Thymus (tissue), 11 donors: Measurements from ENCODE around the gene KCNMA1. TPM values are rescaled to one million over a fixed set of nuclear protein-coding genes. Genes with fewer than 3 reads are reported as not detected.

Experiments
- DNase-seq, 9 donors: peaks; one replicate each; pipeline ENCODE4 v3.0.0-alpha.2; 2013; ENCODE audit warnings: low spot score in 9 of 9, low read depth in 6 of 9, missing footprints in 1 of 9
- H3K27ac ChIP-seq, 2 donors: one replicate each; pipeline ENCODE4 v1.5.1; 2013; ENCODE audit warnings: control low read depth in 1 of 2, low read depth in 1 of 2, low read length in 1 of 2, mild to moderate bottlenecking in 1 of 2, moderate library complexity in 1 of 2
- H3K27me3 ChIP-seq, 2 donors: one replicate each; pipeline ENCODE4 v1.5.1; 2013; ENCODE audit warnings: low read length in 1 of 2; ENCODE audit not compliant: control insufficient read depth in 2 of 2, insufficient read depth in 1 of 2
- H3K36me3 ChIP-seq, 2 donors: one replicate each; pipeline ENCODE4 v1.5.1; 2013; ENCODE audit warnings: low read length in 1 of 2, mild to moderate bottlenecking in 1 of 2, moderate library complexity in 1 of 2; ENCODE audit not compliant: control insufficient read depth in 2 of 2, insufficient read depth in 2 of 2
- H3K4me1 ChIP-seq, 2 donors: one replicate each; pipeline ENCODE4 v1.5.1; 2013; ENCODE audit warnings: low read length in 2 of 2; ENCODE audit not compliant: control insufficient read depth in 2 of 2, insufficient read depth in 2 of 2
- H3K4me3 ChIP-seq, 2 donors: one replicate each; pipeline ENCODE4 v1.5.1; 2013; ENCODE audit warnings: low read length in 2 of 2, control low read depth in 1 of 2, mild to moderate bottlenecking in 1 of 2
- H3K9me3 ChIP-seq, 2 donors: one replicate each; pipeline ENCODE4 v1.5.1; 2013; ENCODE audit warnings: low read length in 1 of 2, mild to moderate bottlenecking in 1 of 2; ENCODE audit not compliant: control insufficient read depth in 2 of 2, insufficient read depth in 1 of 2
- WGBS: extraction: QIAGEN DNeasy Blood & Tissue Kit; methylation state at CpG from one replicate; pipeline ENCODE4 v1.1.7; 2013; 5-methylcytosine and 5-hydroxymethylcytosine counted together
- polyA plus RNA-seq: library from polyadenylated mRNA; stranded (reverse); fragments of 200-250 nt; gene quantifications from one replicate; pipeline ENCODE4 v1.2.3, GENCODE V29; 2013
- total RNA-seq: library from RNA; stranded (reverse); fragments of 120-200 nt; gene quantifications from one replicate; pipeline ENCODE4 v1.2.4, GENCODE V29; 2013
- donor health status: healthy.

KCNMA1 gene
- total and polyA plus RNA-seq, 2 donors = 1.9 to 12.9 TPM

DNA sequence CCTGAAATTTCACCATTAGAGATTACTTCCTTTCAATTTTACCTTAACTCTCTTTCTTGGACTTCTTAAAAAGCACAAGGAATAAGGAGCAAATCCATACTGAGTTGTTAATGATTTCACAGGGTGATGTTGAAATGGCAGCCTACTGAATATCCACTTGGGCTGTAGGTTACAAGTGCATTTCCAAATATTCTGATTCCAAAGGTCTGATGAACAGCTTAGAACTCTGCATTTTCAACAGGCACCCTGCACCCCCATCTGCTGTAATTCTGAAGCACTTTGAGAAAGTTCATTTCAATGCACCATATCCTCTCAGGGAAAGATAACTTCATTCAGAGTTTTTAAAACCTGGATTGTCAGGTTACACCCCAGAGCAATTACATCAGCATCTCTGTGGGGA lies 368.4 kb downstream of the KCNMA1 start:
- H3K27me3 ChIP-seq = no peaks in the 10 kb centered on the region
- no peak overlapping the region for H3K27ac ChIP-seq
- H3K4me3 ChIP-seq = no peak overlapping the region
- H3K4me1 ChIP-seq = peaks cover 6% of the 10 kb centered on the region in 2 donors
- no peaks in the 10 kb centered on the region for H3K9me3 ChIP-seq
- DNase-seq = no peak
- no peaks in the 10 kb centered on the region for H3K36me3 ChIP-seq

DNA sequence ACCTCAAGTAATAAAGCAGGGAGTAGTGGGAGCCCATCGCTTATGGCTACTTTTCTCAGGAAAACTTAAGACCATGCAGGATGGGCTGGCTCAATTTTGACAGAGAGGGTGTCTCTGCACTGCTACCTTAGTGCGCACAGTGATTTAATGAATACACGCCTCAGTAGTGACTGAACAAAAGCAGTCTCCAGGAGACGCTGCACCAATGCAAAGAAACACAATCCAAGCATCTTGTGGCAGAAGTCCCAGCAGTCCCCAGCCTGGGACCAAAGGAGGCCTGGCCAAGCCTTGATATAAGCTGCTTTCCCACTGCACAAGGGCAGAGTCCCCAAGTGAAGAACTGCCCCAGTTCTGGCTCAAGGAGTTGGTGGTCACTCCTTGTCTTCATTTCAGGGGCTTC lies 368.9 kb downstream of the KCNMA1 start:
- Histone ChIP-seq H3K36me3 (no peaks in the 10 kb centered on the region), H3K4me3 (no peak overlapping the region), H3K4me1 (peaks cover 8 to 11% of the 10 kb centered on the region in 2 donors), H3K9me3 (no peaks in the 10 kb centered on the region), H3K27ac (no peak overlapping the region), H3K27me3 (no peaks in the 10 kb centered on the region)
- WGBS = 96% methylated on average over 4 of the region's 4 CpGs
- no peak for DNase-seq

DNA sequence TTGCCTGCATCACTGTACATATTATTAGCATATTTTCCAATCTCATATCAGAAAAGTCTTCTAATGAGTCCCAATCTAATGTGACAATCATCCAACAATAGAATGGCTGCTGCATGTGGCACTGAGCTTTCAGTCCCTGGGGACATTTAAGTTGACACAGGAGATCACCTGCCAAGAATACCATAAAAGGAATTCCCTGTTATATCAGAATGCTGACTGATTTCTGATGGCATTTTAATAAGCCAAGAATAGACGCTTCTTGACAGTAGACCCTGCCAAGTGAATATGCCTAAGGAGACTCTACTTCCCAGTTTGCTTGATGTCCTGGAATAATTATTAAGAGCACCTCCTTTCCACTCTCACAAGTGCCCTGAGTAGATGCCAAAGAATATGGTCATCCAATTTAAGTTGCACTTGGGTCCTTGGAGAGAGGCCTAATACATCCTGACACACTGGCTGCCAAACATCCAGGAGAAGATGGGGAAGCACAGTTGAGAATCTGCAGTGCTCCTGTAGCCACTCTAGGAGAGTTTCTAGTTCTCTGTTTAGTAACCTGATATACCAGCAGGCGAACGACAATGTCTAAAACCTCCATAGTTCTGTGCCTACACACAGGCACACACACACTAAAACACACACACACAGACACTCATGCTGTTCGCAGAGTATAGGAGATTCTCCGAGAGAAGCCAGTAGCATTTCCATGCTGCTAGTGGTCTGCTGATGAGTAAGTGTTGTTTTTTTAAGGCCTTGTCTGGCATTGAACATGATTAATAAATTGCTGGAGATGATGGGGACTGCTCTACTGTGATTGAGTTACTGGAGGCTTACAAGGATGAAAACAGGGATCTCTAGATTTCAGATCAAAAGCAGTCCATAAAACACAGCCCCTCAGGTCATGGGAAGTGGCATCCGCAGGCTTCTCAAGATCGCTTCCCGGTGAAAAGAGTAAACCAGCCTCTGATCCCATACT lies 369.6 kb downstream of the KCNMA1 start:
- WGBS = 96% methylated on average over 8 of the region's 8 CpGs
- Histone ChIP-seq H3K4me1 (peaks cover 8 to 14% of the 10 kb centered on the region in 2 donors), H3K36me3 (no peaks in the 10 kb centered on the region), H3K9me3 (no peaks in the 10 kb centered on the region), H3K4me3 (no peak overlapping the region), H3K27me3 (no peaks in the 10 kb centered on the region), H3K27ac (no peak overlapping the region)
- no peak for DNase-seq

DNA sequence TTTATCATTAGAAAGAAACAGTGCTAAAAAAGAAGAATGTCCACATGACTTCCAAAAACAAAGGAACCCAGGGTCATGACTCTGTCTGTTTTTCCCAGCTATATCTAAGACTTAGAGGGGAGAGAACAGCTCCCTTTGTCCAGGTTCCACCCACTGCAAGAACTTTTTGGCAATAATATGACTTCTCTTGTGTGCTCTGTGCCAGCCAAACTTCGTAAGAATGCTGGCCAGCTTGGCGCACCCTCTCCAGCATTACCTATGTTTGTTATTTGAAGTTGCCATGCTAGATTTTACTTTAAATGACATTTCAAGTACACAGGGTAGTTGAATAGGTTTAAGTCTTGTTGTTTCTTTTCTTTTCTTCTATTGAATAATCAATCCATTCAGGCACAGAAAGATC lies 371.4 kb downstream of the KCNMA1 start:
- H3K27ac ChIP-seq = no peak overlapping the region
- H3K4me3 ChIP-seq = no peak overlapping the region
- no peaks in the 10 kb centered on the region for H3K36me3 ChIP-seq
- no peaks in the 10 kb centered on the region for H3K27me3 ChIP-seq
- no peak for DNase-seq
- WGBS = 97% methylated on average over 2 of the region's 2 CpGs
- no peaks in the 10 kb centered on the region for H3K9me3 ChIP-seq
- H3K4me1 ChIP-seq = peaks cover 8 to 14% of the 10 kb centered on the region in 2 donors

DNA sequence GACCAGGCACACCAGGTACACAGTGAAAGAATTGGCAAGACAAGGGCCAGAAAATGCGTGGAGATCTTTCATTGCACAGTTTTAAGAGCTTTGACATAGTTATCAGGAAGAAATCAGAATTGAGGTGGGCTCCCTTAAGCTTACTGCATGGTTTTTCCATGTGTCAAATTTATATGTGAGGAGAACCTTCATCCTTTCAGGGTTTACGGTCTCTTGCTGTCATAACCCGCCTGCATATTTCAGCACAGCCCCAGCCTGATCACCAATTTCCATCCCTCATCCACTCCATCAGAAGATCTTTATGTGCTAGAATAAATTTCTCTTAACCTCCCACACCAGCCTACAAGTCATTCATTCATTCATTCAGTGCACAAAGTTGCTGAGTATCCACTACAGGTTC lies 373.1 kb downstream of the KCNMA1 start:
- H3K27ac ChIP-seq = peak overlapping the region; percentile 1 to 22
- H3K4me1 ChIP-seq = peaks cover 8 to 14% of the 10 kb centered on the region in 2 donors
- no peaks in the 10 kb centered on the region for H3K36me3 ChIP-seq
- H3K27me3 ChIP-seq = no peaks in the 10 kb centered on the region
- no peak for DNase-seq
- H3K4me3 ChIP-seq = no peak overlapping the region
- H3K9me3 ChIP-seq = no peaks in the 10 kb centered on the region
- 18% methylated on average over 3 of the region's 3 CpGs for WGBS

DNA sequence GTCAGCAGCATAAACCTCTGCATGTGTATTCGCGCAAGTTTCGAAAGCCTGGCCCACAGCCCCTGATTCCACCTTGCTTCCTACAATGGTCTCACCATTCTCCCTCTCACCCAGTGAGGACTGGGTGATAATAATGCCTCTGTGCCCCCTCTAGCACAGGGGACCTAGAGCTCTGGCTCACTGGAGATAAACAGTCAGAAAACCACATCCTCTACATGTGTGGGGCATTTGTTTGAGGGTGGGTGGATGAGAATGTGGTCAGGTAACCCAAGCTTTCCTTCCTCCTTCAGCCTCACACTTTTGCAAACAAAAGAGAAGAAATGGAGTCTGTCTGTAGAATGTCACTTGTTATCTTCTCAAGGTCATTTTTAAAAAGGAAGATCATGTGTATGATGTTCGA lies 373.5 kb downstream of the KCNMA1 start:
- no peaks in the 10 kb centered on the region for H3K36me3 ChIP-seq
- H3K9me3 ChIP-seq = no peaks in the 10 kb centered on the region
- no peak overlapping the region for H3K4me3 ChIP-seq
- peaks cover 8 to 14% of the 10 kb centered on the region in 2 donors for H3K4me1 ChIP-seq
- peak overlapping the region in 1 of 2 donors; percentile 22 for H3K27ac ChIP-seq
- H3K27me3 ChIP-seq = no peaks in the 10 kb centered on the region
- 11% methylated on average over 4 of the region's 4 CpGs for WGBS
- peak in 6 of 9 donors; percentile 9 to 71 (median 22) for DNase-seq

- no peaks in the 10 kb centered on the region for H3K27me3 ChIP-seq
- WGBS = 64% methylated on average over 4 of the region's 4 CpGs
- H3K4me1 ChIP-seq = peaks cover 8 to 14% of the 10 kb centered on the region in 2 donors
- H3K36me3 ChIP-seq = no peaks in the 10 kb centered on the region
- H3K4me3 ChIP-seq = no peak overlapping the region
- no peaks in the 10 kb centered on the region for H3K9me3 ChIP-seq
- no peak overlapping the region for H3K27ac ChIP-seq
- DNase-seq = no peak
Observed at GRCh38 chr10:77263700-77264099, 373.9 kb downstream of the KCNMA1 start.

DNA sequence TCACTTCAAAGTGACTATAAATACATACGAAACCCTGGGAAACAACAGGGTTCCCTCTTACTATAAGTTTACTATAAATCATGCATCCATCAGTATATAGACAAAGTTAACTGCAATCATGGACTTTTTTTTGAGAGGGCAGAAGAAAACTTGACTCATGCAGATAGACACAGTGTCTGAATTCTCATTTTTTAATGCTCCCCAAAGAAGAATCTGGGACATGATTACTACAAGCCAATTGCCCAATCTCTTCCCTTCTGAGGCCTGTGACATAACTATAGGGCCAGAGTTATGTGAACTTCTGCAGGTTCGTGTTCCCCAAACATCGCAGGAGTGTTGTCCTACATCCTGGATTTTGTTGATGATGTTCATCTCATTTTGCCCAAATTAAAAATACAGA lies 376.5 kb downstream of the KCNMA1 start:
- 92% methylated on average over 3 of the region's 3 CpGs for WGBS
- Histone ChIP-seq H3K4me1 (peaks cover 8 to 14% of the 10 kb centered on the region in 2 donors), H3K36me3 (no peaks in the 10 kb centered on the region)

DNA sequence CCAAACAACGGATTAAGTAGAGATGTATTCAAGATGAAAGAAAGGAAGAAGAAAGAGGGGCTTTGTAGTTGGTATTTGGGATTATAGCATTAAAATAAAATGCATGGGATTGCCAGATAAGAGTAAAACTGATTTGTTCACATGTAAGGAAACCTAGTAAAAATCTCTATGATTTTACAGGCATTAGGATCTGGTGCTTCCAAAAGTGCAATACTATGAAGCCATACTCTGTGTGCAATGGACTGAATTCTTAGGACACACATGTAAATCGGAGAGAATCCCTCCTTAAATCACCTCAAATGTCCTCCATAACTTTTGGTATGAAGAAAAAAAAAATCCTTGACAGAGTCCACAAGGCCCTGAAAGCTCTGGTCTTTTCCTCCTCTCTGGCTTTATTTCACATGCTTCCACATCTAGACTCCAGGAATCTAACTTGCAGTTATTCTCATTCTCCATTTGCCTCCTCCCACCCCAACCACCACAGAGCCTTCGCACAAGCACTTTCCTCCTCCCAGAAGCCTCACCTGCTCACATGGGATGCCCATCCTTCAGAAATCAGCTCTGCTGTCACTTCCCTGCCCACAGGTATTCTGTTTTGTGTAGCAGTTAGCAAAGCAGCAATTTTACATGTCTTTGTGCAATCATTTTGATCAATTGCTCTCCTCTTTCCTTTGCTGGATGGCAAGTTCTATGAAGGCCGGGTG lies 378.3 kb downstream of the KCNMA1 start:
- Histone ChIP-seq H3K27me3 (no peaks in the 10 kb centered on the region), H3K27ac (no peak overlapping the region), H3K4me3 (no peak overlapping the region), H3K36me3 (no peaks in the 10 kb centered on the region), H3K4me1 (peaks cover 4 to 9% of the 10 kb centered on the region in 2 donors), H3K9me3 (no peaks in the 10 kb centered on the region)
- DNase-seq = no peak
- 94% methylated on average over 4 of the region's 4 CpGs for WGBS

More for the DNA sequence above, 376.5 kb downstream of the KCNMA1 start:
- H3K4me3 ChIP-seq = no peak overlapping the region
- H3K9me3 ChIP-seq = no peaks in the 10 kb centered on the region
- no peak overlapping the region for H3K27ac ChIP-seq
- H3K27me3 ChIP-seq = no peaks in the 10 kb centered on the region
- DNase-seq = no peak
